PFSK-1 (cell line): ENCODE data around the gene DSG1.

Experiments
- FOXP2 ChIP-seq: optimal IDR thresholded peaks from 2 replicates; pipeline ENCODE3; 2011; ENCODE audit warnings: borderline replicate concordance, control low read depth, inconsistent platforms; ENCODE audit not compliant: insufficient read depth; ENCODE audit errors: extremely low read length, extremely low read depth
- POLR2AphosphoS5 ChIP-seq: IDR thresholded peaks from 2 replicates; pipeline ENCODE4 v1.6.1; 2012; ENCODE audit warnings: low read depth, mild to moderate bottlenecking, control low read depth, low read length, moderate library complexity
- SIN3A ChIP-seq: IDR thresholded peaks from 2 replicates; pipeline ENCODE4 v1.6.1; 2012; ENCODE audit warnings: mild to moderate bottlenecking, low read length, moderate library complexity, borderline replicate concordance; ENCODE audit not compliant: insufficient read depth
- TAF1 ChIP-seq: IDR thresholded peaks from 2 replicates; pipeline ENCODE4 v1.6.1; 2012; ENCODE audit warnings: low read length, control low read depth, borderline replicate concordance; ENCODE audit not compliant: insufficient read depth
- TF ChIP-seq, protein P1 (sequence below), 2 experiments: IDR thresholded peaks; 2 replicates each; pipeline versions ENCODE4 v1.6.1 to v1.8.0; 2011 to 2012; ENCODE audit warnings: low read depth in 2 of 2, low read length in 2 of 2, control low read depth in 1 of 2, inconsistent platforms in 1 of 2, mild to moderate bottlenecking in 1 of 2, moderate library complexity in 1 of 2; ENCODE audit not compliant: insufficient read depth in 1 of 2

The DSG1 gene

DNA sequence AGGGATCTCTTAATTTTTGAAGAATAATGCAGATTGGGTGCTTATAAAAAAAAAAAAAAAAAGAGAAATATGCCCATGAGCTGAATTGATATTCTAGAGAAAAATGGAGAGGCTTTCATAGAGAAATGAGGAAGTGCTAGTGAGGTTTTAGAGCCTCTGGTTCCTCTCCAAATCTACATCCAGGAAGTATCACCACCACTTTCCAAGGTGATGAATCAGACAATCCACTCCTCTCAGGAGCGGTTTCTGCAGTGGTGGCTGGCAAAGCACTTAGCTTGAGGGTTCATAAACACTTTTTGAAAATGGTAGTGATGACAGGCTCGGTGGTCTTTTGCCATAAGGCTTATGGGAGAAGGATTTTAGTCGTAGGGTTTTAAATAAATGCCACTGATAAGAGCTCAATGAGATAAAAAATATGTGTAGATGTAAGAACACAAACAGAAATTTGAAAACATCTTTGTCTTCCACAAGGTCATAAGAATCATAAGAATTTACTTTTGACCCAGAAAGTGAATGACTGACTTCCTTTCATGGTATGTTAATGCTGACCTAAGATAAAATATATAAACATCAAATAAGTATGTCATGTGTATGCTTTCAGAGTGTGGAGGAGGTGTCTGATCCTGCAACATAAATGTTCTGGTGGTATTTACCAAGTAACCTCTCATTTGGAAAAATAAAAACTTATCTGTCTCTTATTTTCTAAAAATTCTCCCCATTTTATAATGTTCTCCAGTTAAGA, 42.1 kb upstream of the DSG1 start:
- TF ChIP-seq SIN3A: no peak
- TF ChIP-seq, protein P1, sequence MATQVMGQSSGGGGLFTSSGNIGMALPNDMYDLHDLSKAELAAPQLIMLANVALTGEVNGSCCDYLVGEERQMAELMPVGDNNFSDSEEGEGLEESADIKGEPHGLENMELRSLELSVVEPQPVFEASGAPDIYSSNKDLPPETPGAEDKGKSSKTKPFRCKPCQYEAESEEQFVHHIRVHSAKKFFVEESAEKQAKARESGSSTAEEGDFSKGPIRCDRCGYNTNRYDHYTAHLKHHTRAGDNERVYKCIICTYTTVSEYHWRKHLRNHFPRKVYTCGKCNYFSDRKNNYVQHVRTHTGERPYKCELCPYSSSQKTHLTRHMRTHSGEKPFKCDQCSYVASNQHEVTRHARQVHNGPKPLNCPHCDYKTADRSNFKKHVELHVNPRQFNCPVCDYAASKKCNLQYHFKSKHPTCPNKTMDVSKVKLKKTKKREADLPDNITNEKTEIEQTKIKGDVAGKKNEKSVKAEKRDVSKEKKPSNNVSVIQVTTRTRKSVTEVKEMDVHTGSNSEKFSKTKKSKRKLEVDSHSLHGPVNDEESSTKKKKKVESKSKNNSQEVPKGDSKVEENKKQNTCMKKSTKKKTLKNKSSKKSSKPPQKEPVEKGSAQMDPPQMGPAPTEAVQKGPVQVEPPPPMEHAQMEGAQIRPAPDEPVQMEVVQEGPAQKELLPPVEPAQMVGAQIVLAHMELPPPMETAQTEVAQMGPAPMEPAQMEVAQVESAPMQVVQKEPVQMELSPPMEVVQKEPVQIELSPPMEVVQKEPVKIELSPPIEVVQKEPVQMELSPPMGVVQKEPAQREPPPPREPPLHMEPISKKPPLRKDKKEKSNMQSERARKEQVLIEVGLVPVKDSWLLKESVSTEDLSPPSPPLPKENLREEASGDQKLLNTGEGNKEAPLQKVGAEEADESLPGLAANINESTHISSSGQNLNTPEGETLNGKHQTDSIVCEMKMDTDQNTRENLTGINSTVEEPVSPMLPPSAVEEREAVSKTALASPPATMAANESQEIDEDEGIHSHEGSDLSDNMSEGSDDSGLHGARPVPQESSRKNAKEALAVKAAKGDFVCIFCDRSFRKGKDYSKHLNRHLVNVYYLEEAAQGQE (IDR thresholded peaks at IDR 0.05; ENCODE audit: insufficient read depth in 1 of 2, low read depth in 2 of 2, low read length in 2 of 2): no peak
- no peak for TF ChIP-seq FOXP2
- no peak for TF ChIP-seq TAF1
- no peak for TF ChIP-seq POLR2AphosphoS5

DNA sequence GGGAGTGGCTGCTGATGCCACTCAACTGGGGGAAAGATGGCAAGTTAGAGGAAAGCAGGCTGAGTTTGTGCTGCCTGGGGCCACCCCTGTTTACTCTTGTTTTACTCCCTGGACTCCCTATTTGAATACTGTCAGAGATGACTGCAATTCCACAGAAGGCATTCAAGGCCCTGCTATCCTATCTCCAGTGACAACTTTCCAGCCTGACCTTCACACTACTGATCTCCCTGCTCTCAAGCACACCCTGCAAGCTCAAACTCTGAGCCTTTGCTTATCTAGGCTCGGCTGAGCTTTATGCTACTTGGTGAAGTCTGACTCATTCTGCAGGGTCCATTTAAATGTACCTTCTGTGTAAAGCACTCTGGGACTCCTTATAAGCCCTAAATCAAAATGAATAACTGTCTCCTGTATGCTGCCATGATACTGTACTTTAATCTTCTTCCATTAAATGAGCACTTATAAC, 39.3 kb upstream of the DSG1 start:
- TF ChIP-seq, protein P1 (IDR thresholded peaks at IDR 0.05; ENCODE audit: insufficient read depth in 1 of 2, low read depth in 2 of 2, low read length in 2 of 2): no peak
- no peak for TF ChIP-seq FOXP2
- TF ChIP-seq SIN3A: no peak
- TF ChIP-seq POLR2AphosphoS5: no peak
- TF ChIP-seq TAF1: no peak

DNA sequence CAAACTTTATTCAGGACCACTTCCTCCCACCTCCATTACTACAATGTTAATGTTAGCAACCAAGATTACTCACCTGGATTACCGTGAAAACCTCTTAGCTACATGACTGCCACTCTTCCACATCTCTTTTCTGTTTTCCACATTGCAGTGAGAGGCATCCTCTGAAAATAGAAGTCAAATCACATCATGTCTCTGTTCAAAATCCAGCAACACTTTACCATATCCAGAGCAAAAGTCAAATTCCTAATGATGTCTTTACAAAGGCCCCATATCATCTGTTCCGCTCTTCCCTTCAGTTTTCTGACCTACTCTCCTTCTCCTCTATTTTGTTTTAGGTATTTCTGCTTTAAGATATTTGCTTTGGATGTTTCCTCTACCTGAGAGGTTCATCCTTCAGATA, 37.5 kb upstream of the DSG1 start:
- TF ChIP-seq TAF1 (no peak), POLR2AphosphoS5 (no peak), SIN3A (no peak), FOXP2 (no peak)
- TF ChIP-seq, protein P1 (IDR thresholded peaks at IDR 0.05; ENCODE audit: insufficient read depth in 1 of 2, low read depth in 2 of 2, low read length in 2 of 2): no peak

DNA sequence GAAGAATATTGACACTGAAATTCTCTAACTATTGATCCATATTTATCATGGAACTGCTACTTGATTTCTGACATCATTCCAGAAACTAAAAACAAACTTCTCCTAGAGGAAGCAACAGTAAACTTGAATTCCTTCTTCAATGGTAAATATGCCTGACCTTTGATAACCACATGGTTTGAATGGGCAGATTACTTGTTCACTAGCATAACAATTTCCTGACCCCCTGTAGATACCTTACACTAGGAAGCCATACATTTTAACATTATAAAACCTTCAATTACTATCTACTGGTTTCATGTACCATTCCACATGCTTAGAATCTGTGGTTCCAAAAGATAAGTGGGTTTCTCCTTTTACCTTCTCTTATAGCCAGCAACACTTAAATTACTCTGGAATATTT, 36.5 kb upstream of the DSG1 start:
- TF ChIP-seq, protein P1 (IDR thresholded peaks at IDR 0.05; ENCODE audit: insufficient read depth in 1 of 2, low read depth in 2 of 2, low read length in 2 of 2): no peak
- TF ChIP-seq TAF1: no peak
- TF ChIP-seq FOXP2: no peak
- no peak for TF ChIP-seq SIN3A
- no peak for TF ChIP-seq POLR2AphosphoS5

DNA sequence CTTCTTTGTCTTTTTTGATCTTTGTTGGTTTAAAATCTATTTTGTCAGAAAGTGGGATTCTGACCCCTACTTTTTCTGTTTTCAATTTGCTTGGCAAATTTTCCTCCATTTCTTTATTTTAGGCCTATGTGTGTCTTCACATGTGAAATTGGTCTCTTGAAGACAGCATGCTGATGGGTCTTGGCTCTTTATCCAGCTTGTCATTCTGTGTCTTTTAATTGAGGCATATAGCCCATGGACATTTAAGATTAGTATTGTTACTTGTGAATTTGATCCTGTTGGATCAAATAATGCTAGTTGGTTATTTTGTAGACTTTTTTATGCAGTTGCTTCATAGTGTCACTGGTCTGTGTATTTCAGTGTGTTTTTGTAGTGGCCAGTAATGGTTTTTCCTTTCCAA, 26.3 kb upstream of the DSG1 start:
- TF ChIP-seq FOXP2 (no peak), POLR2AphosphoS5 (no peak), TAF1 (no peak), SIN3A (no peak)
- TF ChIP-seq, protein P1 (IDR thresholded peaks at IDR 0.05; ENCODE audit: insufficient read depth in 1 of 2, low read depth in 2 of 2, low read length in 2 of 2): no peak
